PFSK-1 (cell line): ENCODE results near the gene RSPO4.

Experiments used
- FOXP2 ChIP-seq: optimal IDR thresholded peaks from 2 replicates; pipeline ENCODE3; 2011; ENCODE audit warnings: borderline replicate concordance, control low read depth, inconsistent platforms; ENCODE audit not compliant: insufficient read depth; ENCODE audit errors: extremely low read length, extremely low read depth
- POLR2AphosphoS5 ChIP-seq: IDR thresholded peaks from 2 replicates; pipeline ENCODE4 v1.6.1; 2012; ENCODE audit warnings: low read depth, mild to moderate bottlenecking, control low read depth, low read length, moderate library complexity
- REST ChIP-seq, 2 experiments: IDR thresholded peaks; 2 replicates each; pipeline versions ENCODE4 v1.6.1 to v1.8.0; 2011 to 2012; ENCODE audit warnings: low read depth in 2 of 2, low read length in 2 of 2, control low read depth in 1 of 2, inconsistent platforms in 1 of 2, mild to moderate bottlenecking in 1 of 2, moderate library complexity in 1 of 2; ENCODE audit not compliant: insufficient read depth in 1 of 2
- SIN3A ChIP-seq: IDR thresholded peaks from 2 replicates; pipeline ENCODE4 v1.6.1; 2012; ENCODE audit warnings: mild to moderate bottlenecking, low read length, moderate library complexity, borderline replicate concordance; ENCODE audit not compliant: insufficient read depth
- TAF1 ChIP-seq: IDR thresholded peaks from 2 replicates; pipeline ENCODE4 v1.6.1; 2012; ENCODE audit warnings: low read length, control low read depth, borderline replicate concordance; ENCODE audit not compliant: insufficient read depth

The RSPO4 gene

GRCh38 chr20:990293-990959 is 11.7 kb downstream of the RSPO4 start:
- TF ChIP-seq POLR2AphosphoS5 (no peak), FOXP2 (no peak), TAF1 (no peak), SIN3A (no peak), REST (IDR thresholded peaks at IDR 0.05; ENCODE audit: insufficient read depth in 1 of 2, low read depth in 2 of 2, low read length in 2 of 2) (no peak)

DNA sequence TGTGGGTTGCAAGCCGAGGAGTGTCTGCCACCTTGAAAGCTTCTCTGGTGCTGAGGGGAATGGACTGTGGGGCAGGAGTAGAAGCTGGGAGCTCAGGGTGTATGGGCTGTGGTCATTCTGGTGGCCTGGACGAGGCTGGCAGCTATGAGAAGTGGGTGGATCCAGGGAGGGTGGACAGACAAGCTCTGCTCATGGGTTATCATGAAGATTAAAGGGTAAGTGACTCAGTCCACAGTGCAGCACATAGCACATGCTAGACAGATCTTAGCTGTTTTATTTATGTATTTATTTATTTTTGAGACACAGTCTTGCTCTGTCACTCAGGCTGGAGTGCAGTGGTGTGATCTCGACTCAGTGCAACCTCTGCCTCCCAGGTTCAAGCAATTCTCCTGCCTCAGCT is 13.8 kb downstream of the RSPO4 start:
- TF ChIP-seq TAF1, result no peak
- no peak for TF ChIP-seq POLR2AphosphoS5
- no peak for TF ChIP-seq SIN3A
- no peak for TF ChIP-seq FOXP2
- TF ChIP-seq REST (IDR thresholded peaks at IDR 0.05; ENCODE audit: insufficient read depth in 1 of 2, low read depth in 2 of 2, low read length in 2 of 2), result no peak

GRCh38 chr20:987677-988076 is 14.4 kb downstream of the RSPO4 start:
- TF ChIP-seq POLR2AphosphoS5 (no peak), REST (IDR thresholded peaks at IDR 0.05; ENCODE audit: insufficient read depth in 1 of 2, low read depth in 2 of 2, low read length in 2 of 2) (no peak), FOXP2 (no peak), TAF1 (no peak), SIN3A (no peak)

- TF ChIP-seq FOXP2 (no peak), TAF1 (no peak), SIN3A (no peak), POLR2AphosphoS5 (no peak), REST (IDR thresholded peaks at IDR 0.05; ENCODE audit: insufficient read depth in 1 of 2, low read depth in 2 of 2, low read length in 2 of 2) (no peak)
Measured at GRCh38 chr20:986733-987355, 15.3 kb downstream of the RSPO4 start.
